Amniotic stem cell (primary cell): ENCODE data around the gene RETREG1.
"Not testable (repeated sequence)": the region's sequence is repeated elsewhere in the genome, so short reads cannot be mapped to it uniquely, and the experiment has no call there.

Experiments used
- DNase-seq: peaks from one replicate; lab custom pipeline; 2025; lab: John Stamatoyannopoulos, UW

Gene RETREG1

GRCh38 chr5:16617274-16617968 is 624 bp upstream of the RETREG1 start:
- DNase-seq, result no peak

- no peak for DNase-seq
Measured at GRCh38 chr5:16615741-16616535, 859 bp downstream of the RETREG1 start.

- DNase-seq, result no peak
Measured at GRCh38 chr5:16612007-16612406, 4.8 kb downstream of the RETREG1 start.

- DNase-seq, result not testable (repeated sequence)
Measured at GRCh38 chr5:16610896-16611295, 5.9 kb downstream of the RETREG1 start.

- no peak for DNase-seq
Measured at GRCh38 chr5:16609412-16609811, 7.4 kb downstream of the RETREG1 start.

- DNase-seq, result no peak
Measured at GRCh38 chr5:16606628-16607027, 10.2 kb downstream of the RETREG1 start.

GRCh38 chr5:16603701-16604100 is 13.1 kb downstream of the RETREG1 start:
- DNase-seq, result no peak

- DNase-seq, result no peak
Measured at GRCh38 chr5:16603295-16603694, 13.5 kb downstream of the RETREG1 start.

- no peak for DNase-seq
Measured at GRCh38 chr5:16602182-16602581, 14.6 kb downstream of the RETREG1 start.

- no peak for DNase-seq
Measured at GRCh38 chr5:16600946-16601345, 15.9 kb downstream of the RETREG1 start.

- no peak for DNase-seq
Measured at GRCh38 chr5:16600397-16600796, 16.4 kb downstream of the RETREG1 start.

GRCh38 chr5:16597946-16598694 is 18.7 kb downstream of the RETREG1 start:
- DNase-seq, result no peak

- DNase-seq, result peak; percentile 64
Measured at GRCh38 chr5:16596581-16596940, 20.2 kb downstream of the RETREG1 start.

GRCh38 chr5:16595881-16596580 is 20.8 kb downstream of the RETREG1 start:
- DNase-seq, result no peak

GRCh38 chr5:16593628-16594027 is 23.2 kb downstream of the RETREG1 start:
- DNase-seq, result no peak

- DNase-seq, result no peak
Measured at GRCh38 chr5:16593013-16593412, 23.8 kb downstream of the RETREG1 start.

- no peak for DNase-seq
Measured at GRCh38 chr5:16592255-16592654, 24.5 kb downstream of the RETREG1 start.

GRCh38 chr5:16590685-16591084 is 26.1 kb downstream of the RETREG1 start:
- DNase-seq, result no peak

GRCh38 chr5:16589658-16590057 is 27.1 kb downstream of the RETREG1 start:
- no peak for DNase-seq

GRCh38 chr5:16588434-16589214 is 28.2 kb downstream of the RETREG1 start:
- no peak for DNase-seq

- DNase-seq, result no peak
Measured at GRCh38 chr5:16586556-16586955, 30.2 kb downstream of the RETREG1 start.
